RWPE1 (cell line): ENCODE measurements around the gene B4GALT4.

Experiments used
- CTCF ChIA-PET: fragments of 350-600 bp; sonication (Branson Sonifier 250); formaldehyde crosslinking; extraction: SDS; loops from one replicate; lab custom pipeline; 2021; lab: Yijun Ruan, JAX
- POLR2A ChIA-PET: fragments of 400-600 bp; formaldehyde crosslinking; extraction: SDS; loops from one replicate; lab custom pipeline; 2020; ENCODE audit warnings: antibody characterized with exemption; ENCODE audit not compliant: low non-redundant PET; lab: Yijun Ruan, JAX
- DNase-seq: peaks from one replicate; pipeline ENCODE4 v3.0.0; 2012; ENCODE audit warnings: low spot score
- H3K27ac ChIP-seq: fragments of 450-650 bp; 2 replicates; pipeline ENCODE4 v1.5.1; 2017
- TF ChIP-seq, protein P1 (sequence below): fragments of 450-650 bp; conservative IDR thresholded peaks from 2 replicates; pipeline ENCODE4 v1.5.1; 2017; ENCODE audit warnings: low read depth, mild to moderate bottlenecking

B4GALT4 gene

DNA sequence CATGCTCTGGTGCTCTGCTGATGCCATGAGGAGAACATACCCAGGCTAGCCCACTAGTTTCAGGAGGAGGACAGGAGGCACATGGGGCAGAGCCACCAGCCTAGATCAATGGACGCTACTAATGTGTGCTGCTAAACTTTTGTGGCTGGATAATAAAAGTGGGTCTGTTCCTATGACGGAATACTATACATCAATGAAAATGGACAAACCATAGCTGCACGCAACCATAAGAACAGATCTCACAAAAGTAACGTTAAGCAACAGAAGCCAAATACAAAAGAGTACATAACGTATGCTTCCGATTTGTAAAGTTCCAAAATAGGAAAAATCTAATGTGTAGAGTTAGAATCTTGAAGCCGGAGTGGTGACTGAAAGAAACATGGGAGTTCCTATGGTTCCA lies 11.5 kb downstream of the B4GALT4 start:
- no peak overlapping the region for H3K27ac ChIP-seq
- CTCF ChIA-PET = no interaction called here
- TF ChIP-seq, protein P1, sequence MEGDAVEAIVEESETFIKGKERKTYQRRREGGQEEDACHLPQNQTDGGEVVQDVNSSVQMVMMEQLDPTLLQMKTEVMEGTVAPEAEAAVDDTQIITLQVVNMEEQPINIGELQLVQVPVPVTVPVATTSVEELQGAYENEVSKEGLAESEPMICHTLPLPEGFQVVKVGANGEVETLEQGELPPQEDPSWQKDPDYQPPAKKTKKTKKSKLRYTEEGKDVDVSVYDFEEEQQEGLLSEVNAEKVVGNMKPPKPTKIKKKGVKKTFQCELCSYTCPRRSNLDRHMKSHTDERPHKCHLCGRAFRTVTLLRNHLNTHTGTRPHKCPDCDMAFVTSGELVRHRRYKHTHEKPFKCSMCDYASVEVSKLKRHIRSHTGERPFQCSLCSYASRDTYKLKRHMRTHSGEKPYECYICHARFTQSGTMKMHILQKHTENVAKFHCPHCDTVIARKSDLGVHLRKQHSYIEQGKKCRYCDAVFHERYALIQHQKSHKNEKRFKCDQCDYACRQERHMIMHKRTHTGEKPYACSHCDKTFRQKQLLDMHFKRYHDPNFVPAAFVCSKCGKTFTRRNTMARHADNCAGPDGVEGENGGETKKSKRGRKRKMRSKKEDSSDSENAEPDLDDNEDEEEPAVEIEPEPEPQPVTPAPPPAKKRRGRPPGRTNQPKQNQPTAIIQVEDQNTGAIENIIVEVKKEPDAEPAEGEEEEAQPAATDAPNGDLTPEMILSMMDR = no peak
- no peak for DNase-seq
- POLR2A ChIA-PET = no interaction called here

DNA sequence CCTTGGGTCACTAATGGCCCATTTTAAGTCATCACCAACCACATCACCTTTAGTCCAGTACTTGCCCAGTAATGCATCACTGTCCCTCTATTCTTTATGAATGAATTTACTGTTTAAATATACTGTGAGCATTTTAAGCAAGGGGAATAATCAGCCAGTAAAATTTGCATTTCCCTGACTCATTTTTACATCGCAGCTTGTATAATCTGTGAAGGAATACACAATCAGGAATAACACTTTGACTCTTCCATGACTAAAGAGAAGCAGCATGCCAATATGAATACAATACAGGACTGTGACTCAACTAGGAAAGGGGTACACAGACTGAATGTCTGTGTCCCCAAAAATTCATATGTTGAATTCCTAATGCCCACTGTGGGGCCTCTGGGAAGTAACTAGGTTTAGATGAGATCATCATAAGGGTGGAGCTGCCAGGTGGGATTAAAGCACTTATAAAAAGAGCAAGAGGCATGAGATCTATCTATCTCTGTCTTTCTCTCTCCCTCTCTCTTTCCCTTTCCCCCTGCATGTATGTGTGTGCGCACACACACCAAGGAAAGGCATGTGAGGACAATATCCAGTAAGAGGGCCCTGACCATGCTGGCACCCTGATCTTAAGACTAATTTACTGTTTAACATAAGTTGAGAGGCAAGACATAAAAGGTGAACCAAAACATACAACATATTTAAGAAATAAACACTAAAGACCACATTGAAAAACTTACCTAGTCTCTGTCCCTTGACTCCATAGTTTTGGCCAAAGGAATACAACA lies 12.1 kb downstream of the B4GALT4 start:
- ChIA-PET CTCF (no interaction called here), POLR2A (no interaction called here)
- no peak overlapping the region for H3K27ac ChIP-seq
- TF ChIP-seq, protein P1 = no peak
- no peak for DNase-seq

DNA sequence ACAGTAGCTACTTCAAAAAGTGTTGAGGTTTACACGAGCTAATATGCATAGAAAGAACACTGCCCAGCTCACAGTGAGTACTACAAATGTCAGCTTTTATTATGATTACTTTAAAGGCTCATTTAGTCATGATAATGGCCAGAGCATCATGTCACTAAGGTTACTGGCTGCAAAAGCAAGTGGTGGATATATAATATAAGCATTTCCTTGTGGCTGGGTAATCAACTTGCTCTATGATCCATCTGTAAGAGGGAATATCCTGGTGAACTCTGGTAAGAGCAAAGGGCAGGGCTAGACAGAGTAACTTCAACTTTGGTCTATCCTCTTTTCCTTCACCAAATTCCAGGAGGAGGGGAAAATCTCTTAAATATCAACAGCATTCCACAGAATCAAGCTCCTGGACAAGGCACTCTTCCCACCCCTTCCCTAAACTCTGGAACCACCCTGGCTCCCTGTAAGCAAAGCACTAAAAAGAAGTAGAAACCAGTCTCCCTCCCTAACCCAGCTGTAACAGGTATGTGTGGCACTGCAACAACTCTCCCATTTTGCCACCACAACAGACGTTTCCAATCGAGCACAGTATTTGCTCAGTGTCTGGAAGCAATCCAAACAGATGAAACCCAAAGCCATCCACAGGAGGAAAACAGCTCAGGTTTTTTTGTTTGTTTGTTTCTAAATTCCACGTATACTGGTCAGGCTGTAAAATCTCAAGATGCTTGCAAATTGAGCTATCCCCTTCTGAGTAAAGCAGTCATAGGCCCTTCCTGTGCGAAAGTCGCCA lies 13.4 kb downstream of the B4GALT4 start:
- no peak for DNase-seq
- ChIA-PET CTCF (no interaction called here), POLR2A (no interaction called here)
- H3K27ac ChIP-seq = no peak overlapping the region
- TF ChIP-seq, protein P1 = no peak

DNA sequence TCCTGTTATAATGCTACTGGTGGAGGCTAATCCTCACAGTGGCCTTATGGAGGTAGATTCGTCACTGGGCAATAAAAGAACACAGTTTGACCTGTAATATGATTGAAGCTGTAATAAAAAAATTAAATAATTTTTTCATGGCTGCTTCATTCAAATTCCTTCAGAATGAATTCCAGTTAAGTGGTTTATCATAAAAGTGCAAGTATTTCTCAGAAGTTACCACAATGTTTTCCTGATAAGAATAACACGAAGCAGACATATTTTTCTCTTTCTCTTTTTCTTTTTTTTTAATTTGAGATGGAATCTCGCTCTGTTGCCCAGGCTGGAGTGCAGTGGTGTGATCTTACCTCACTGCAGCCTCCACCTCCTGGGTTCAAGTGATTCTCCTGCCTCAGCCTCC lies 15.6 kb downstream of the B4GALT4 start:
- ChIA-PET CTCF (no interaction called here), POLR2A (no interaction called here)
- TF ChIP-seq, protein P1 = no peak
- no peak for DNase-seq
- H3K27ac ChIP-seq = no peak overlapping the region

DNA sequence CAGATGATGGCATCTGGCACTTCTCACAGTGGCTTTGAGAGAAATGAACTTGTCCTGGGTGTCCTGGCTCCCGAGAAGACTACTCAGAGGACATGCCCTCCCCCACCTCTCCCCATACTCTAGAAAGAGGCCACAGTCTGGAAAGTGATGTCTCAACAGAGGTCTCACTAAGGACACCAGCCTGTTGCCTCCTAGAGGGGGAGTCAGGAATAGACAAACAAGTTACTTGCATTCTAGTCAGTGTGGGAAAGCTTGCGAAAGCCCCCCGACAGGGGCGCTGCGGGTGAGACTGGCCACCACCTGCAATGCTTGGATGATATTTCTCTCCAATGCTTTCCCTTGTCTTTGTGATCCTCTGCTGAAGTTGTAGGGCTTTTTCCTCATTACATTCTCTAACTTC lies 17.2 kb downstream of the B4GALT4 start:
- ChIA-PET CTCF (interaction anchor here (0.7 kb wide), 1 partner anchor 553 kb away, joined by 3 read pairs; no protein-coding TSS in a partner anchor), POLR2A (no interaction called here)

DNA sequence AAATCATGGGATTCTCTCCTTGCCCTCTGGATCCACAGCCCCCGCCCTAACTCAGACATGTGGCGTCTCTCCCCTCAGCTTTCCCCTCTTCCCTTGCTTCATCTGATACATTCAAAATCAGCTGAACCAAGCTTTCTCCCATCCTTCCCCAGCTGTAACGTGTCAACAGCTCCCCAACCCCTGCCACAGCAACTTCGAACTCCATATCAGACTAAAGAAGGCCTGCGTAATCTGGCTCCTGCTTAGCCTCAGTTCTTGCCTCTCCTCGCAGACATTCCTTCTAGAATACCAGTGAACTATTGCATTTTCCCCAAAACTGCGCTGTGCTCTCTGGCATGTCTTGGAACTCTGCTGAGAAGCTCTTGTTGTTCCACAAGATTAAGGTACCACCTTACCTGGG lies 18.3 kb downstream of the B4GALT4 start:
- TF ChIP-seq, protein P1 = no peak
- no peak for DNase-seq
- ChIA-PET POLR2A (no interaction called here), CTCF (interaction anchor here (0.6 kb wide), 1 partner anchor 39 kb away, joined by 3 read pairs; no protein-coding TSS in a partner anchor)
- H3K27ac ChIP-seq = no peak overlapping the region

More for the DNA sequence above, 17.2 kb downstream of the B4GALT4 start:
- no peak overlapping the region for H3K27ac ChIP-seq
- TF ChIP-seq, protein P1 = no peak
- no peak for DNase-seq
